ENCODE measurements around the gene SBF1. TPM values are rescaled to one million over a fixed set of nuclear protein-coding genes. Genes with fewer than 3 reads are reported as not detected.
"Not testable (repeated sequence)": the region's sequence is repeated elsewhere in the genome, so short reads cannot be mapped to it uniquely, and the experiment has no call there.

The SBF1 gene
- total RNA-seq, 2 donors from 2014 or later: 68.3 to 101 TPM

DNA sequence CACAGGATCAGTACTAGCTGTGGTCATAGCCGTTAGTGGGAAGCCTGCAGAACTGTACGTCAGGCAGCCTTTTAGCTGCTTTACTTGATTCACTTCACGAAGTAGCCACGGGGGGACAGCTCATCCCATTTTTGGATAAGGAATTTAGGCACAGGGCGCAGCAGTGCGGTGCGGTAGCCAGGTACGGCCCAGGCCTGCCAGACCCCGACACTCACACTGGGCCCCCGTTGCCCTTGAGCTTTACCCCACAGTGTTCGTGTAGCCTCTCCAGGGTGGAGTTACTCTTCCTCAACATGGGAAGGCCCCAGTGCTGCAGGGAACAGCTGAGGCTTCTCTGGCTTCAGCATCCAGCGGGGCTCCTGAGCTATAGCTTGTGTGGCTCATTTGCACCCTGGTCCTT lies 59.4 kb downstream of the SBF1 start:
- H3K36me3 ChIP-seq: peaks cover 24% of the 10 kb centered on the region
- no peak for TF ChIP-seq CTCF (IDR thresholded peaks at IDR 0.05)
- intact Hi-C loops (cut with DNase I): no loop called here

GRCh38 chr22:50414476-50415248 lies 60.2 kb downstream of the SBF1 start:
- Histone ChIP-seq H3K4me3 (no peak overlapping the region), H3K27me3 (no peaks in the 10 kb centered on the region), H3K9ac (ENCODE audit: low read depth in 2 of 2, low read length in 2 of 2) (no peak overlapping the region), H3K36me3 (peaks cover 24% of the 10 kb centered on the region), H3K9me3 (no peaks in the 10 kb centered on the region), H3K27ac (no peak overlapping the region), H3K4me1 (no peaks in the 10 kb centered on the region)
- intact Hi-C loops (cut with DNase I): no loop called here
- DNase-seq: no peak
- no peak for TF ChIP-seq CTCF (IDR thresholded peaks at IDR 0.05)

More for the DNA sequence above, 59.4 kb downstream of the SBF1 start:
- no peak overlapping the region for H3K27ac ChIP-seq
- H3K27me3 ChIP-seq: no peaks in the 10 kb centered on the region
- no peak overlapping the region for H3K9ac ChIP-seq (ENCODE audit: low read depth in 2 of 2, low read length in 2 of 2)
- H3K9me3 ChIP-seq: no peaks in the 10 kb centered on the region
- no peak overlapping the region for H3K4me3 ChIP-seq
- DNase-seq: no peak
- H3K4me1 ChIP-seq: no peaks in the 10 kb centered on the region

GRCh38 chr22:50408954-50409353 lies 65.9 kb downstream of the SBF1 start:
- H3K36me3 ChIP-seq; intact Hi-C loops (cut with DNase I); DNase-seq; H3K9ac ChIP-seq (ENCODE audit: low read depth in 2 of 2, low read length in 2 of 2); H3K4me3 ChIP-seq; H3K27me3 ChIP-seq; H3K9me3 ChIP-seq; H3K4me1 ChIP-seq; H3K27ac ChIP-seq: not testable (repeated sequence)

DNA sequence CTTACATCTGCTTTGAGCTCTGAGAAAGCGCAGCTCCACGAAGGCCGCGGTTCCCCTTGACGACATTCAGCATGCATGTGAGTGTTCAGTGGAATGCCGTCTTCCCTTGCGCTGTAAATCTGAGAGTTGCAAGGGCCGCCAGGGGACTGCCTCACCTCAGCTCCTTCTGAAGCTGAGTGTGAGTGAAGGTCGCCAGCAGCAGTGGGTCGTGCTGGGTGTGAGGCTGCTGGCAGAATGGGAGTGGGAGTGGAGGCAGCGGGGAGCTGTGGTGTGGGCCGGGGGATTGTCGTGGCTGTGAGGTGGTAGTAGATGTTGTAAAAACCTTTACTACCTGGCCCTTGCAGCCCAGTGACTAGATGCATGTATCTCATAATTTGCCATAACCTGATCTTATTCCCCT lies 66.5 kb downstream of the SBF1 start:
- H3K4me3 ChIP-seq: no peak overlapping the region
- no peak overlapping the region for H3K27ac ChIP-seq
- no peaks in the 10 kb centered on the region for H3K27me3 ChIP-seq
- TF ChIP-seq CTCF (IDR thresholded peaks at IDR 0.05): no peak
- peaks cover 5% of the 10 kb centered on the region for H3K36me3 ChIP-seq
- no peak for DNase-seq
- no peaks in the 10 kb centered on the region for H3K4me1 ChIP-seq
- intact Hi-C loops (cut with DNase I): no loop called here
- H3K9ac ChIP-seq (ENCODE audit: low read depth in 2 of 2, low read length in 2 of 2): no peak overlapping the region
- no peaks in the 10 kb centered on the region for H3K9me3 ChIP-seq

- intact Hi-C loops (cut with DNase I): no loop called here
- no peaks in the 10 kb centered on the region for H3K9me3 ChIP-seq
- H3K9ac ChIP-seq (ENCODE audit: low read depth in 2 of 2, low read length in 2 of 2): no peak overlapping the region
- peaks cover 5% of the 10 kb centered on the region for H3K36me3 ChIP-seq
- H3K4me1 ChIP-seq: no peaks in the 10 kb centered on the region
- H3K27me3 ChIP-seq: no peaks in the 10 kb centered on the region
- H3K4me3 ChIP-seq: no peak overlapping the region
- H3K27ac ChIP-seq: no peak overlapping the region
- no peak for DNase-seq
- TF ChIP-seq CTCF (IDR thresholded peaks at IDR 0.05): no peak
Observed at GRCh38 chr22:50406416-50407170, 68.2 kb downstream of the SBF1 start.

DNA sequence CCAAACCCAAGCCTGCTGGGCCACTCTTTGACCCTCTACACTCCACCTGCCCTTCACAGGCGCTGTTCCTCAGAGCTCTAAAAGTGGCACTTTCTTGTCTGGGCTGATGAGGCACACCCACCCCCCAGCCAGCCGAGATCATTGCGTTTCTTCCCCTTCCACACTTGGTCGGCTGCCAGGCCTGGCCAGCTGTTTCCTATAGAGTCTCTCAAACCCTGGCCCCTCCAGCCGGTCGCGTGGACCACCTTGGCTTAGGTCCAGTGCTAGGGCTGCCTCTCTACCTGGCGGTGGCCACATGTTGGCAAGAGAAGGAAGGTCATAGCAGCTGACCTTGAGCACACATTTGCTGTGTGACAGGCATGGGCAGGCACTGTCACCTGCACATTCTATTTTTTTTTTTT lies 71.1 kb downstream of the SBF1 start:
- Histone ChIP-seq H3K27me3 (no peaks in the 10 kb centered on the region), H3K36me3 (peaks cover 5% of the 10 kb centered on the region), H3K27ac (no peak overlapping the region), H3K4me3 (no peak overlapping the region), H3K9ac (ENCODE audit: low read depth in 2 of 2, low read length in 2 of 2) (no peak overlapping the region), H3K4me1 (no peaks in the 10 kb centered on the region), H3K9me3 (no peaks in the 10 kb centered on the region)
- intact Hi-C loops (cut with DNase I): no loop called here
- TF ChIP-seq CTCF (IDR thresholded peaks at IDR 0.05): no peak
- DNase-seq: peak; percentile 40
